Measurements from ENCODE around the gene UBE2Q1.
A peak's percentile ranks its signal among the peaks of the same experiment; 100 is the strongest.

UBE2Q1 gene

GRCh38 chr1:154557939-154558719 lies at the start of gene UBE2Q1:
Gene UBE2Q1, minus strand, starts transcription at chr1:154558662. Its CDS starts 109 bp downstream, at chr1:154558553.
- DNase-seq (ENCODE audit: low spot score) = no peak

- peak; percentile 67 for DNase-seq (ENCODE audit: low spot score)
Observed at GRCh38 chr1:154607609-154608396, 49.3 kb upstream of the UBE2Q1 start, which contains the start of gene ADAR. Gene ADAR, minus strand, starts transcription at chr1:154608186. Its CDS starts 180 bp downstream, at chr1:154608006.

- DNase-seq (ENCODE audit: low spot score) = no peak
Observed at GRCh38 chr1:154607106-154607608, 48.7 kb upstream of the UBE2Q1 start.

DNA sequence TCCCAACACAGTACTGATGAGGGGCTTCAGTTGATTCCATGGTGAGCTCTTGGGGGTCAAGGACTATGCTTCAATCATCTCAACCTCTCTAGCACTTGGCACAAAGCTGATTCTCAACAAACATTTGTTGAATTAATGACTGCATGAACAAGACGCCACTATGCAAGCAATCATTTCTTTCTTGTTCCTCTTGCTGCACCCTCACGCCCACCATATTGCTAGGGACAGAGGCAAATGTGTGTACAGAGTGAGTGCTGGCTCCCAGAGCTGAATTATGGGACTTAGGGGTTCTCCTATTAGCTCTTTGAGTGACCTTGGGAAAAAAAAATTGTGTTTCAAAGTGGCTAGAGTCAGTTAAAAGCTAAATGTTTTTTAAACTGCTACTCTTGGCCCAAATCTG lies 47.1 kb upstream of the UBE2Q1 start:
- DNase-seq (ENCODE audit: low spot score) = no peak

GRCh38 chr1:154603317-154603716 lies 44.9 kb upstream of the UBE2Q1 start:
- DNase-seq (ENCODE audit: low spot score) = no peak

DNA sequence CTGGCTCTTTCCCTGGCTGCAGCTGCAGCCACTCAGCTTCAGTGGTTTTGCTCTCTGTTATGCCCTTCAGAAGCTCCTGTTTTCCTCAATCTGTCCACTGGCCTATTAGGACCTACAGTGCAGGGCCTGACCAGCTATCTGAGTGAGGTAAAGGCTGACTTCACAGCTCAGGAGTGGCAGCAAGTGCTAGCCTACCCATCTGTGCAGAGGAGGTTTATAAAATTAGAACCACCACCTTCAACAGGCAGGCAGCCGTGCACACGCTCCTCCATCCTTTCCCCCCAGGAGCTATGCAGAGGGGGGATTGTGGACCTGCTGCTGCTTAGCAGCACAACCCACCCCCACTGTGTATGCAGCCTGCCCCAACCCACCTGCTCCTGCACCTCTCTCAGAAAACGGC lies 41.2 kb upstream of the UBE2Q1 start:
- no peak for DNase-seq (ENCODE audit: low spot score)

GRCh38 chr1:154598871-154599635 lies 40.6 kb upstream of the UBE2Q1 start:
- DNase-seq (ENCODE audit: low spot score) = no peak

GRCh38 chr1:154595621-154596020 lies 37.2 kb upstream of the UBE2Q1 start:
- no peak for DNase-seq (ENCODE audit: low spot score)

- no peak for DNase-seq (ENCODE audit: low spot score)
Observed at GRCh38 chr1:154594811-154595210, 36.3 kb upstream of the UBE2Q1 start.

- DNase-seq (ENCODE audit: low spot score) = no peak
Observed at GRCh38 chr1:154593390-154593789, 34.9 kb upstream of the UBE2Q1 start.

DNA sequence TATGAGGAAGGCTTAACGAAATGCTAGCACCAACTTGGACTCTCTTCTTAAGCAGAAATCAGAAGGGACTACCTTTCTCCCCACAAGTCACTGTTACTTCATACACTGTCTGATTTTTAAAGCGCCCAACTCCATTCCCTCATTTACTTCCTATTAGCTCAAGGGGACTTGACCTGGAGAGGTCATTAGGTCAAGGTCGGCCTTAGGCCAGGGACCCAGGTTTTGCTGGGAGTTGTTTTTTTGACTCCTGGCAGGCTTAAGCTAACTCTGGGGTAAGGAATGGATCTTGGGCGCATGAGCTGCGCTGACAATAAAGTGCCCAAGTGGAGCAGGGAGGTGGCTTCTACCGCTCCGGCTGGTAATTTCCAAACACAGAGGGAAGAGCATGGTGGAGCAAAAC lies 32.7 kb upstream of the UBE2Q1 start:
- no peak for DNase-seq (ENCODE audit: low spot score)

GRCh38 chr1:154590756-154591155 lies 32.3 kb upstream of the UBE2Q1 start:
- no peak for DNase-seq (ENCODE audit: low spot score)

DNA sequence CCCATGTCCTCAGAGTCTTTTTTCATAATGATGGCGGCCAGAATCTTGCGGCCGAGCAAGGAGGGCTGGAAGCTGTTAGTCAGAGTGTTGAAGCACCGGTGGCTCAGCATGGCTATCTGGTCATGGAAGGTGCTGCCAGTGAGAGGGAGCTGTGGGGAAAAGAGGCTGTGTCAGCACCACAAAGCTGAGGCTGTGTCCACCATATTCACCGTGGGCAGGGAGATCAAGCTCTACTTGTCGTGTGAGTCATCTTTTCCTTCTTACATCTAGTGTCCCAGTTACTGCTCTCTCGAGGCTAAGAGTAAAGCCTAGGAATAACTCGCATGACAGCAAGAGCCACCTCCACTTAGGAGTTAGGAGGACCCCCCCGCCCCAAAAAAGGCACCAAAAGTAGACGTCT lies 31.3 kb upstream of the UBE2Q1 start:
- DNase-seq (ENCODE audit: low spot score) = no peak

- DNase-seq (ENCODE audit: low spot score) = no peak
Observed at GRCh38 chr1:154586641-154587040, 28.2 kb upstream of the UBE2Q1 start.

DNA sequence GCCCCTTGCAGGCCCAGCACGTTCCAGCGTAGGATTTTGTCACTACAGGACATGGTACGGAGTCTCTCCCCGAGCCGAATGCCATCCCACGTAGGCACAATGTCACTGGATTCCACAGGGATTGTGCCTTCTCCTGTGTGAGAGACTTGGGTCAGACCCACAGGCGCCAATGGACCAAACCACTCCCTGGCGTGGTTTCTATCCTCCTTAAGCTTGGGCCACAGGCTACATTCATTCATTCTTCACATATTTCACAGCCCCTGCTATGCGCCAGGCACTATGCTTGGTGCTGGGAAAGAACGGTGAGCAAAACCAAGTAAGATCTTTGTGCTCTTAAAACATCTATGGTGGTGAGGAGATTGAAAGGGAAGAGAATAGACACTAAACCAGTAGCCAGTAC lies 27.8 kb upstream of the UBE2Q1 start:
- DNase-seq (ENCODE audit: low spot score) = no peak

- DNase-seq (ENCODE audit: low spot score) = no peak
Observed at GRCh38 chr1:154584267-154584994, 26.0 kb upstream of the UBE2Q1 start.

- DNase-seq (ENCODE audit: low spot score) = no peak
Observed at GRCh38 chr1:154583773-154584172, 25.3 kb upstream of the UBE2Q1 start.

GRCh38 chr1:154582885-154583284 lies 24.4 kb upstream of the UBE2Q1 start:
- DNase-seq (ENCODE audit: low spot score) = no peak

DNA sequence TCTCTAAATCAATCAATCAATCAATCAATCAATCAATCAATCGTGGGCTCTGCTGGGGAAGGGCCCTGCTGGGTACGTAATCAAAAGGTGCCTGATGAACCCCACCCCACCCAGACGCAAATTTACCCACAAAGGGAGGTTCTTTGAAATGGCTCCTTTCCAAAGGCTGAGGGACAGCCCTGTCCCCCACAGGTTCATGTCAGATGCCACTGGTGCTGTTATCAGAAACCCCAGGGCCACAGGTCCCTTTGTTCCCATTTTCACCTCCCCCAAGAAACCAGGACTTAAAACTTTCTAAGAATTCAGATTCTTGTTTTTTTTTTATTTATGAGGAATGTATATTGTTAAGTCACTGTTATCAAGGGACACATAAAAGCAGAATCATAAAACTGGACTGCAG lies 23.3 kb upstream of the UBE2Q1 start:
- DNase-seq (ENCODE audit: low spot score) = no peak

GRCh38 chr1:154579374-154579773 lies 20.9 kb upstream of the UBE2Q1 start:
- no peak for DNase-seq (ENCODE audit: low spot score)

DNA sequence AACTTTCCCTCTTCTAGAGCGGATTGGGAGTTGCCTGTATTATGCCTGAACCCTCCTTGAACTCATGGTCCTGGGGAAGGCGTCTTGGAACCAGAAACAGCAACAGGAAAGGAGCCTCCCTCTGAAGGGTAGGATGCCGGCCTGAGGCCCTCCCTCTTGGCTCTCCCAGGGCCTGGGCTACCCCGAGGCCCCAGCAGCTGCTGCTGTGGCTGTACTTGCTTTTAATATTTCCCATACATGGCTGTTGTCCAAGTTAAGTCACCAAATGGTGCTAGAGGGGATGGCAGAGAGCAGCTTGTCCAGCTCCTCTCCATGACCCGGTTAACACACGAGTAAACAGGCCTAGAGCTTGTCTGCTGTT lies 19.6 kb upstream of the UBE2Q1 start:
- no peak for DNase-seq (ENCODE audit: low spot score)

Data from iPS-NIHi11 (cell line).